GM21723 (cell line): Measurements from ENCODE around the gene MSI1.

ENCODE experiments used
- ATAC-seq: cut with Tn5 transposase; IDR thresholded peaks from one replicate; pipeline ENCODE4 v1.9.1; 2021; ENCODE audit warnings: mild to moderate bottlenecking, moderate library complexity; ENCODE audit not compliant: unreplicated experiment

Gene MSI1

GRCh38 chr12:120377611-120378010, 8.6 kb upstream of the MSI1 start:
- no peak for ATAC-seq

GRCh38 chr12:120376934-120377572, 8.1 kb upstream of the MSI1 start:
- ATAC-seq, result no peak

- ATAC-seq, result no peak
Measured at GRCh38 chr12:120376416-120376815, 7.5 kb upstream of the MSI1 start.

GRCh38 chr12:120376009-120376408, 7.0 kb upstream of the MSI1 start:
- no peak for ATAC-seq

- ATAC-seq, result no peak
Measured at GRCh38 chr12:120373683-120374082, 4.7 kb upstream of the MSI1 start.

- no peak for ATAC-seq
Measured at GRCh38 chr12:120370343-120371243, 1.6 kb upstream of the MSI1 start.

- no peak for ATAC-seq
Measured at GRCh38 chr12:120369603-120370342, 809 bp upstream of the MSI1 start.

- ATAC-seq, result no peak
Measured at GRCh38 chr12:120367924-120368788, 808 bp downstream of the MSI1 start.

GRCh38 chr12:120367233-120367923, 1.6 kb downstream of the MSI1 start:
- no peak for ATAC-seq

GRCh38 chr12:120366845-120367232, 2.1 kb downstream of the MSI1 start:
- no peak for ATAC-seq

- ATAC-seq, result no peak
Measured at GRCh38 chr12:120366341-120366705, 2.6 kb downstream of the MSI1 start.

GRCh38 chr12:120365675-120366340, 3.2 kb downstream of the MSI1 start:
- no peak for ATAC-seq

GRCh38 chr12:120364487-120364886, 4.5 kb downstream of the MSI1 start:
- ATAC-seq, result no peak

- no peak for ATAC-seq
Measured at GRCh38 chr12:120363274-120363855, 5.6 kb downstream of the MSI1 start.

GRCh38 chr12:120362516-120363273, 6.3 kb downstream of the MSI1 start:
- ATAC-seq, result no peak

- ATAC-seq, result no peak
Measured at GRCh38 chr12:120361506-120362208, 7.3 kb downstream of the MSI1 start.

GRCh38 chr12:120359128-120359527, 9.8 kb downstream of the MSI1 start:
- no peak for ATAC-seq
